ENCODE results near the gene IRAG1. TPM values are rescaled to one million over a fixed set of nuclear protein-coding genes. Genes with fewer than 3 reads are reported as not detected.
A peak's percentile ranks its signal among the peaks of the same experiment; 100 is the strongest.

The IRAG1 gene
- total and polyA plus RNA-seq, 2 of the 13 experiments (the other 11 are each of a cell fraction or from before 2014, with no cell fraction given): 0.13 to 0.20 TPM

DNA sequence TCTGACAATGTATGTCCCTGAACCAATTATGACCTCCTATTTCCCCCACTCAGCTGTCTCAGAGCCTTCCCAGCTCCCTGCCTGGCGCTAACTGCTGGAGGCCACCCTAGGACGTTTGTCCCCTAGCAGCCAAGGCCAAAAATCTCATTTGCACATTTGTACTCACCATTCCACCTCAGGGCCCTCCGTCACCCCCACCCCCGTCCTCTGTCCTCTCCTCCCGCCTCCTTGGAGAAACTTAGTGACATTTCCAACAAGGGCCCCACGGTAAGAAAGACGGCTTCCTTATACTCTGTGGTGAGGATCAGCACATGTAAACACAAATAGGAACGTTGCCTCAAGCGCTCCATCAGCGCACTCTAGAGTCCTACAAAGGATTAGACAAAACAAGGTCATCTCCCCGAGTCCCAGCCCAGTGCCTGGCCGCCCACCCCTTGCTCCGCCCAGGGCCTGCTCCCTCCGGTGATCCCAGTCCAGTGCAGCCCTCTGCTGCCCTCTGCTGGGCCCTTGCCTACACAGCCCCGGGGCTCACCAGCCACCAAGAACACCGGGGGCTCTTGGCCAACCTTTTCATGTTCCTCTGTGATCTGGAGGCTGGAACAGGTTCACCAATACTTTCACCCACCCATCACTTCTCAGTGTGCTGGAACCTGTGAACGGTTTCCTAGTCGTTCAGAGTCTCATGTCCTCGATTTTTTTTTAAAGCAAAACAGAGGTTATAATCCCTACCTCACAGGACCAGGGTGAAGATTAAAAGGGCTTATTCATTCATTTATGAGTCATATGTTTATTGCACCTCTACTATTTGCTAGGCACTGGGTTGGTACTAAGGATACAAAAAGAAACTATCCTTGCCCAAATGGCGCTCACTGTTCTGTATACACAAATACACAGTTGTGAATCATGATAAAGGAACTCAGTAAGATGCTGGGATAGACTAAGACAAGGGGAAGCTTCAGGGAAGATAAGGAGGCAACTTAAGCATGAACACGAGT, 42.2 kb upstream of the IRAG1 start (continued):
- TF ChIP-seq SATB2 (CRISPR knock-in tag; IDR thresholded peaks at IDR 0.05) (no peak), ZBTB8A (CRISPR knock-in tag; IDR thresholded peaks at IDR 0.05; ENCODE audit: borderline replicate concordance, low read depth) (no peak), ZNF720 (CRISPR knock-in tag; IDR thresholded peaks at IDR 0.05) (no peak), SAP130 (CRISPR knock-in tag; IDR thresholded peaks at IDR 0.05; ENCODE audit: low read depth) (peak; percentile 52; the same call in 1 of the 2 replicates), CCDC6 (CRISPR knock-in tag; IDR thresholded peaks at IDR 0.05) (no peak), CEBPG (CRISPR knock-in tag; IDR thresholded peaks at IDR 0.05) (no peak; the same call in 1 of the 2 replicates), ATF7-NPFF (CRISPR knock-in tag; IDR thresholded peaks at IDR 0.05; ENCODE audit: low read depth) (peak; percentile 40; the same call in 1 of the 2 replicates), MLLT10 (CRISPR knock-in tag; IDR thresholded peaks at IDR 0.05) (no peak), GTF2F1 (IDR thresholded peaks at IDR 0.05; ENCODE audit: low read length) (no peak), NRL (CRISPR knock-in tag; IDR thresholded peaks at IDR 0.05; ENCODE audit: borderline replicate concordance) (no peak), ZNF557 (CRISPR knock-in tag; IDR thresholded peaks at IDR 0.05) (no peak), TBL1XR1 (IDR thresholded peaks at IDR 0.05; ENCODE audit: borderline replicate concordance, low read length, partially characterized antibody) (no peak), FOXA3 (CRISPR knock-in tag; IDR thresholded peaks at IDR 0.05) (peak; percentile 55; the same call in 1 of the 2 replicates), ZKSCAN5 (CRISPR knock-in tag; IDR thresholded peaks at IDR 0.05) (no peak), KDM6A (CRISPR knock-in tag; IDR thresholded peaks at IDR 0.05; ENCODE audit: low read depth) (no peak), ZMYM4 (CRISPR knock-in tag; IDR thresholded peaks at IDR 0.05) (peak; percentile 75), ZSCAN30 (CRISPR knock-in tag; IDR thresholded peaks at IDR 0.05) (no peak), ZNF607 (CRISPR knock-in tag; IDR thresholded peaks at IDR 0.05; ENCODE audit: borderline replicate concordance) (no peak; the same call in 1 of the 2 replicates)
- TF ChIP-seq, protein P1, sequence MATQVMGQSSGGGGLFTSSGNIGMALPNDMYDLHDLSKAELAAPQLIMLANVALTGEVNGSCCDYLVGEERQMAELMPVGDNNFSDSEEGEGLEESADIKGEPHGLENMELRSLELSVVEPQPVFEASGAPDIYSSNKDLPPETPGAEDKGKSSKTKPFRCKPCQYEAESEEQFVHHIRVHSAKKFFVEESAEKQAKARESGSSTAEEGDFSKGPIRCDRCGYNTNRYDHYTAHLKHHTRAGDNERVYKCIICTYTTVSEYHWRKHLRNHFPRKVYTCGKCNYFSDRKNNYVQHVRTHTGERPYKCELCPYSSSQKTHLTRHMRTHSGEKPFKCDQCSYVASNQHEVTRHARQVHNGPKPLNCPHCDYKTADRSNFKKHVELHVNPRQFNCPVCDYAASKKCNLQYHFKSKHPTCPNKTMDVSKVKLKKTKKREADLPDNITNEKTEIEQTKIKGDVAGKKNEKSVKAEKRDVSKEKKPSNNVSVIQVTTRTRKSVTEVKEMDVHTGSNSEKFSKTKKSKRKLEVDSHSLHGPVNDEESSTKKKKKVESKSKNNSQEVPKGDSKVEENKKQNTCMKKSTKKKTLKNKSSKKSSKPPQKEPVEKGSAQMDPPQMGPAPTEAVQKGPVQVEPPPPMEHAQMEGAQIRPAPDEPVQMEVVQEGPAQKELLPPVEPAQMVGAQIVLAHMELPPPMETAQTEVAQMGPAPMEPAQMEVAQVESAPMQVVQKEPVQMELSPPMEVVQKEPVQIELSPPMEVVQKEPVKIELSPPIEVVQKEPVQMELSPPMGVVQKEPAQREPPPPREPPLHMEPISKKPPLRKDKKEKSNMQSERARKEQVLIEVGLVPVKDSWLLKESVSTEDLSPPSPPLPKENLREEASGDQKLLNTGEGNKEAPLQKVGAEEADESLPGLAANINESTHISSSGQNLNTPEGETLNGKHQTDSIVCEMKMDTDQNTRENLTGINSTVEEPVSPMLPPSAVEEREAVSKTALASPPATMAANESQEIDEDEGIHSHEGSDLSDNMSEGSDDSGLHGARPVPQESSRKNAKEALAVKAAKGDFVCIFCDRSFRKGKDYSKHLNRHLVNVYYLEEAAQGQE (IDR thresholded peaks at IDR 0.05; ENCODE audit: borderline replicate concordance in 1 of 2, low read depth in 1 of 2, low read length in 2 of 2): no peak
- TF ChIP-seq, protein P2, sequence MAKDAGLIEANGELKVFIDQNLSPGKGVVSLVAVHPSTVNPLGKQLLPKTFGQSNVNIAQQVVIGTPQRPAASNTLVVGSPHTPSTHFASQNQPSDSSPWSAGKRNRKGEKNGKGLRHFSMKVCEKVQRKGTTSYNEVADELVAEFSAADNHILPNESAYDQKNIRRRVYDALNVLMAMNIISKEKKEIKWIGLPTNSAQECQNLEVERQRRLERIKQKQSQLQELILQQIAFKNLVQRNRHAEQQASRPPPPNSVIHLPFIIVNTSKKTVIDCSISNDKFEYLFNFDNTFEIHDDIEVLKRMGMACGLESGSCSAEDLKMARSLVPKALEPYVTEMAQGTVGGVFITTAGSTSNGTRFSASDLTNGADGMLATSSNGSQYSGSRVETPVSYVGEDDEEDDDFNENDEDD (CRISPR knock-in tag; IDR thresholded peaks at IDR 0.05; ENCODE audit: borderline replicate concordance): no peak
- TF ChIP-seq, protein P3, sequence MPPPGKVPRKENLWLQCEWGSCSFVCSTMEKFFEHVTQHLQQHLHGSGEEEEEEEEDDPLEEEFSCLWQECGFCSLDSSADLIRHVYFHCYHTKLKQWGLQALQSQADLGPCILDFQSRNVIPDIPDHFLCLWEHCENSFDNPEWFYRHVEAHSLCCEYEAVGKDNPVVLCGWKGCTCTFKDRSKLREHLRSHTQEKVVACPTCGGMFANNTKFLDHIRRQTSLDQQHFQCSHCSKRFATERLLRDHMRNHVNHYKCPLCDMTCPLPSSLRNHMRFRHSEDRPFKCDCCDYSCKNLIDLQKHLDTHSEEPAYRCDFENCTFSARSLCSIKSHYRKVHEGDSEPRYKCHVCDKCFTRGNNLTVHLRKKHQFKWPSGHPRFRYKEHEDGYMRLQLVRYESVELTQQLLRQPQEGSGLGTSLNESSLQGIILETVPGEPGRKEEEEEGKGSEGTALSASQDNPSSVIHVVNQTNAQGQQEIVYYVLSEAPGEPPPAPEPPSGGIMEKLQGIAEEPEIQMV (CRISPR knock-in tag; IDR thresholded peaks at IDR 0.05; ENCODE audit: low read depth): 0 out of 2 replicates have a peak, but pooled peaks have one; percentile 38
- TF ChIP-seq, protein P4, sequence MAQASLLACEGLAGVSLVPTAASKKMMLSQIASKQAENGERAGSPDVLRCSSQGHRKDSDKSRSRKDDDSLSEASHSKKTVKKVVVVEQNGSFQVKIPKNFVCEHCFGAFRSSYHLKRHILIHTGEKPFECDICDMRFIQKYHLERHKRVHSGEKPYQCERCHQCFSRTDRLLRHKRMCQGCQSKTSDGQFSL (CRISPR knock-in tag; IDR thresholded peaks at IDR 0.05): no peak
